ENCODE data around the gene RPL13A.
"Not testable (repeated sequence)": the region's sequence is repeated elsewhere in the genome, so short reads cannot be mapped to it uniquely, and the experiment has no call there.

RPL13A gene

DNA sequence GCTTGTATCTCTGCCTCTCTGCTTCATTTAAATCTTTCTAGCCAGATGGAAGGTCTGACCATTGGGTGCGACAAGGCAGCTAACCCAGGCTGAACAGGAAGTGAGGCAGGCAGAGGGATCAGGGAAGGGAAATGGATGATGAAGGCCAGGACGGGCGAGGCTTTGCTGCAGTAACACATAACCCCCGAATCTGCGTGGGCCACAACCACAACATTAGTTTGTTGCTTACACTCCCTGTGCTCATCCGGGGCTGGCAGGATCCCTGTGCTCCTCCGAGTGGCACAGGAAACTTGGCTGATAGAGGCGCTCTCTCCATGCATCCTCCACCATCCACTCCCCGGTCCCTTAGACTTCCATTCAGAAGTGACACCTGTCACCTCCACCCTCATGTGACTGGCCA lies 14.5 kb upstream of the RPL13A start:
- Histone ChIP-seq H3K9me3 (ENCODE audit: low read depth, low read length) (no peaks in the 10 kb centered on the region), H3K27ac (no peak overlapping the region), H3K4me3 (no peak overlapping the region), H3K36me3 (ENCODE audit: insufficient read depth, low read length) (peaks cover 4% of the 10 kb centered on the region; the same call in 1 of the 2 replicates), H3K9ac (ENCODE audit: insufficient read length) (no peak overlapping the region)
- no peak for TF ChIP-seq FOXP2 (optimal IDR thresholded peaks at IDR 0.05; ENCODE audit: control extremely low read depth, extremely low read length, insufficient read depth)
- no peak for TF ChIP-seq POLR2AphosphoS5 (IDR thresholded peaks at IDR 0.05; ENCODE audit: borderline replicate concordance, low read depth, low read length)
- no peak for TF ChIP-seq EZH2 (IDR thresholded peaks at IDR 0.05)
- no peak for DNase-seq (ENCODE audit: low read depth, low spot score)

GRCh38 chr19:49473501-49473867 lies 13.9 kb upstream of the RPL13A start:
- H3K9me3 ChIP-seq (ENCODE audit: low read depth, low read length), result not testable (repeated sequence)

GRCh38 chr19:49473868-49474541 lies 13.4 kb upstream of the RPL13A start, which contains the start of gene FLT3LG:
Gene FLT3LG (plus strand): TSS chr19:49474215. CDS start chr19:49474640, 425 bp downstream.
- TF ChIP-seq POLR2AphosphoS5 (IDR thresholded peaks at IDR 0.05; ENCODE audit: borderline replicate concordance, low read depth, low read length) (no peak), EZH2 (IDR thresholded peaks at IDR 0.05) (no peak), FOXP2 (optimal IDR thresholded peaks at IDR 0.05; ENCODE audit: control extremely low read depth, extremely low read length, insufficient read depth) (no peak)
- H3K9ac ChIP-seq (ENCODE audit: insufficient read length), result peak within 1 kb of the TSS; percentile 65
- 0 out of 2 replicates have a peak within 1 kb of the TSS, but pooled peaks have one; percentile 12 for H3K27ac ChIP-seq
- peak within 1 kb of the TSS; percentile 76 for H3K4me3 ChIP-seq
- no peak for DNase-seq (ENCODE audit: low read depth, low spot score)
- no peaks in the 10 kb centered on the region for H3K9me3 ChIP-seq (ENCODE audit: low read depth, low read length)
- H3K36me3 ChIP-seq (ENCODE audit: insufficient read depth, low read length), result peaks cover 4% of the 10 kb centered on the region; the same call in 1 of the 2 replicates

More at GRCh38 chr19:49473501-49473867, 13.9 kb upstream of the RPL13A start:
- not testable (repeated sequence) for H3K36me3 ChIP-seq (ENCODE audit: insufficient read depth, low read length); H3K9ac ChIP-seq (ENCODE audit: insufficient read length); H3K27ac ChIP-seq; DNase-seq (ENCODE audit: low read depth, low spot score)
- H3K4me3 ChIP-seq, result peak overlapping the region; percentile 76

- Histone ChIP-seq H3K9me3 (ENCODE audit: low read depth, low read length) (no peaks in the 10 kb centered on the region), H3K27ac (no peak overlapping the region), H3K36me3 (ENCODE audit: insufficient read depth, low read length) (peaks cover 4% of the 10 kb centered on the region; the same call in 1 of the 2 replicates), H3K9ac (ENCODE audit: insufficient read length) (no peak overlapping the region), H3K4me3 (peak overlapping the region; percentile 76)
- TF ChIP-seq EZH2 (IDR thresholded peaks at IDR 0.05) (no peak), POLR2AphosphoS5 (IDR thresholded peaks at IDR 0.05; ENCODE audit: borderline replicate concordance, low read depth, low read length) (no peak), FOXP2 (optimal IDR thresholded peaks at IDR 0.05; ENCODE audit: control extremely low read depth, extremely low read length, insufficient read depth) (no peak)
- DNase-seq (ENCODE audit: low read depth, low spot score), result no peak
Observed at GRCh38 chr19:49474542-49474924, 12.9 kb upstream of the RPL13A start.

GRCh38 chr19:49475191-49475917 lies 12.1 kb upstream of the RPL13A start:
- TF ChIP-seq POLR2AphosphoS5 (IDR thresholded peaks at IDR 0.05; ENCODE audit: borderline replicate concordance, low read depth, low read length), result no peak
- TF ChIP-seq EZH2 (IDR thresholded peaks at IDR 0.05), result no peak
- TF ChIP-seq FOXP2 (optimal IDR thresholded peaks at IDR 0.05; ENCODE audit: control extremely low read depth, extremely low read length, insufficient read depth), result no peak
- DNase-seq (ENCODE audit: low read depth, low spot score), result no peak
- H3K27ac ChIP-seq, result no peak overlapping the region
- H3K36me3 ChIP-seq (ENCODE audit: insufficient read depth, low read length), result no peaks in the 10 kb centered on the region
- H3K4me3 ChIP-seq, result no peak overlapping the region
- H3K9me3 ChIP-seq (ENCODE audit: low read depth, low read length), result no peaks in the 10 kb centered on the region
- no peak overlapping the region for H3K9ac ChIP-seq (ENCODE audit: insufficient read length)

DNA sequence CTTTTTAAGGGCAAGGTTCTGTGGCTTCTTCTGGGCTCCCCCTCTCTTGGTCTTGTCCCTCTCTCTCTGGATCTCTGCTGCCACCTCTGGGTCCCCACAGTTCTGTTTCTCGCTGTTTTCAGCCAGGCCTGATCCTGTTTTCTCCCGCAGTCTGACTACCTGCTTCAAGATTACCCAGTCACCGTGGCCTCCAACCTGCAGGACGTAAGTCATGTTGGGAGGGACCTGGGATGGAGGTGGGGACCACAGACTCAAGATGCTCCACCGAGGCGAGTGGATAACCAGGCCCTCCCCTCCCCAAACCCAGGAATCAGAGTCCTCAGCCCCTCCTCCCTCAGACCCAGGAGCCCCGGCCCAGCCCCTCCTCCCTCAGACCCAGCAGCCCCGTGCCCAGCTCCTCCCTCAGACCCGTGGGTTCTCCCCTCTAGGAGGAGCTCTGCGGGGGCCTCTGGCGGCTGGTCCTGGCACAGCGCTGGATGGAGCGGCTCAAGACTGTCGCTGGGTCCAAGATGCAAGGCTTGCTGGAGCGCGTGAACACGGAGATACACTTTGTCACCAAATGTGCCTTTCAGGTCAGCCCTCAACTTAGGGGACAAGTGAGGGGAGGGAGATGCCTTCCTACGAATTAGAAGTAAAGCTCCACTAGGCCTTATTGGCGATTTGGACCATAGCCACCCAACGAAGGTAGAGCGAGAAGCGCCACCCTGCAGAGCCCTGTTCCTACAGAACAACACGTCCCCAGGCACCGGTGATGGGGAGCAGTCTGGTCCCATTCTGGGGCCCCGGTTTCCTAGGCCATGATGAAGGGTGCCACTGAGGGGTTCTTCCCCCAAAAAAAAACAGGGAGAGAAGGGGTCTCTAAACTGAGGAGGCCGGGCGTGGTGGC lies 11.2 kb upstream of the RPL13A start:
- no peak overlapping the region for H3K9ac ChIP-seq (ENCODE audit: insufficient read length)
- H3K9me3 ChIP-seq (ENCODE audit: low read depth, low read length), result no peaks in the 10 kb centered on the region
- H3K27ac ChIP-seq, result no peak overlapping the region; the same call in 1 of the 2 replicates
- no peak overlapping the region for H3K4me3 ChIP-seq
- no peak for DNase-seq (ENCODE audit: low read depth, low spot score)
- H3K36me3 ChIP-seq (ENCODE audit: insufficient read depth, low read length), result no peaks in the 10 kb centered on the region
- TF ChIP-seq FOXP2 (optimal IDR thresholded peaks at IDR 0.05; ENCODE audit: control extremely low read depth, extremely low read length, insufficient read depth) (no peak), POLR2AphosphoS5 (IDR thresholded peaks at IDR 0.05; ENCODE audit: borderline replicate concordance, low read depth, low read length) (no peak), EZH2 (IDR thresholded peaks at IDR 0.05) (no peak)

DNA sequence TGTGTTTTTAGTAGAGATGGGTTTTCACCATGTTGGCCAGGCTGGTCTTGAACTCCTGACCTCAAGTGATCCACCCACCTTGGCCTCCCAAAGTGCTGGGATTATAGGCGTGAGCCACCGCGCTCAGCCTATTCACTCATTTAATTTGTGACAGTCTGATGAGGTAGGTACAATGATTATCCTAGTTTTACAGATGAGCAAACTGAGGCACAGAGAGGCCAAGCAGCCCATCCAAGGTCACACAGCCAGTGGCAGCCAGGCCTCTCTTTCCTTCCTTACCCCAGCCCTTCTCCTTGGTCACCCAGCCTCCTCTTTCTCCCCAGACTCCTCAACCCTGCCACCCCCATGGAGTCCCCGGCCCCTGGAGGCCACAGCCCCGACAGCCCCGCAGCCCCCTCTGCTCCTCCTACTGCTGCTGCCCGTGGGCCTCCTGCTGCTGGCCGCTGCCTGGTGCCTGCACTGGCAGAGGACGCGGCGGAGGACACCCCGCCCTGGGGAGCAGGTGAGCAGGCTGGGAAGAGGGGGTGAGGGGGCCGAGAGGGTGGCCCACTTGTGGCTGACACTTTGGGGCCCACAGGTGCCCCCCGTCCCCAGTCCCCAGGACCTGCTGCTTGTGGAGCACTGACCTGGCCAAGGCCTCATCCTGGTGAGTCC lies 7.3 kb upstream of the RPL13A start:
- no peaks in the 10 kb centered on the region for H3K36me3 ChIP-seq (ENCODE audit: insufficient read depth, low read length)
- H3K9me3 ChIP-seq (ENCODE audit: low read depth, low read length), result no peaks in the 10 kb centered on the region
- no peak for TF ChIP-seq POLR2AphosphoS5 (IDR thresholded peaks at IDR 0.05; ENCODE audit: borderline replicate concordance, low read depth, low read length)
- no peak for TF ChIP-seq FOXP2 (optimal IDR thresholded peaks at IDR 0.05; ENCODE audit: control extremely low read depth, extremely low read length, insufficient read depth)
- TF ChIP-seq EZH2 (IDR thresholded peaks at IDR 0.05), result no peak
- DNase-seq (ENCODE audit: low read depth, low spot score), result no peak
- H3K27ac ChIP-seq, result no peak overlapping the region
- no peak overlapping the region for H3K9ac ChIP-seq (ENCODE audit: insufficient read length)
- no peak overlapping the region for H3K4me3 ChIP-seq
